Adrenal gland (tissue), 5 donors: ENCODE data around the gene CTDSP1.

Source experiments
- POLR2A ChIP-seq, 2 donors: fragments of 450-650 bp; IDR thresholded peaks; one replicate each; pipeline ENCODE4 v1.6.1; 2017; ENCODE audit warnings: antibody characterized with exemption in 2 of 2, mild to moderate bottlenecking in 2 of 2, moderate library complexity in 1 of 2
- TF ChIP-seq, protein P1 (sequence below), 6 experiments: fragments of 450-650 bp in 4 of 6; fragments of 200-600 bp in 2 of 6; sonication (generic) in 1 of 6; IDR thresholded peaks; 1 replicate in 5 of 6; 2 replicates in 1 of 6; pipeline versions ENCODE4 v1.5.1 to v1.8.0; 2016 to 2021; ENCODE audit warnings: antibody characterized with exemption in 6 of 6, mild to moderate bottlenecking in 2 of 6, moderate library complexity in 1 of 6
- donor health status: DM: no; HTN: no; CAD: no.

- TF ChIP-seq, protein P1, sequence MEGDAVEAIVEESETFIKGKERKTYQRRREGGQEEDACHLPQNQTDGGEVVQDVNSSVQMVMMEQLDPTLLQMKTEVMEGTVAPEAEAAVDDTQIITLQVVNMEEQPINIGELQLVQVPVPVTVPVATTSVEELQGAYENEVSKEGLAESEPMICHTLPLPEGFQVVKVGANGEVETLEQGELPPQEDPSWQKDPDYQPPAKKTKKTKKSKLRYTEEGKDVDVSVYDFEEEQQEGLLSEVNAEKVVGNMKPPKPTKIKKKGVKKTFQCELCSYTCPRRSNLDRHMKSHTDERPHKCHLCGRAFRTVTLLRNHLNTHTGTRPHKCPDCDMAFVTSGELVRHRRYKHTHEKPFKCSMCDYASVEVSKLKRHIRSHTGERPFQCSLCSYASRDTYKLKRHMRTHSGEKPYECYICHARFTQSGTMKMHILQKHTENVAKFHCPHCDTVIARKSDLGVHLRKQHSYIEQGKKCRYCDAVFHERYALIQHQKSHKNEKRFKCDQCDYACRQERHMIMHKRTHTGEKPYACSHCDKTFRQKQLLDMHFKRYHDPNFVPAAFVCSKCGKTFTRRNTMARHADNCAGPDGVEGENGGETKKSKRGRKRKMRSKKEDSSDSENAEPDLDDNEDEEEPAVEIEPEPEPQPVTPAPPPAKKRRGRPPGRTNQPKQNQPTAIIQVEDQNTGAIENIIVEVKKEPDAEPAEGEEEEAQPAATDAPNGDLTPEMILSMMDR (IDR thresholded peaks at IDR 0.05), result no peak
- TF ChIP-seq POLR2A (IDR thresholded peaks at IDR 0.05), result no peak
These were observed 32.9 kb upstream of the CTDSP1 start for GRCh38 chr2:218366621-218367414.
